Esophagus muscularis mucosa (tissue), 3 donors: Measurements from ENCODE around the gene PPL.
"Not testable (repeated sequence)": the region's sequence is repeated elsewhere in the genome, so short reads cannot be mapped to it uniquely, and the experiment has no call there.

Experiments
- CTCF ChIP-seq, 3 experiments: fragments of 200-600 bp in 2 of 3; fragments of 450-650 bp in 1 of 3; sonication (generic) in 2 of 3; IDR thresholded peaks; one replicate each; pipeline ENCODE4 v1.5.1; 2017 to 2019; ENCODE audit warnings: antibody characterized with exemption in 3 of 3, mild to moderate bottlenecking in 2 of 3, moderate library complexity in 1 of 3
- POLR2A ChIP-seq: fragments of 450-650 bp; IDR thresholded peaks from one replicate; pipeline ENCODE4 v1.6.1; 2017; ENCODE audit warnings: antibody characterized with exemption, moderate library complexity, mild to moderate bottlenecking, low read depth

DNA sequence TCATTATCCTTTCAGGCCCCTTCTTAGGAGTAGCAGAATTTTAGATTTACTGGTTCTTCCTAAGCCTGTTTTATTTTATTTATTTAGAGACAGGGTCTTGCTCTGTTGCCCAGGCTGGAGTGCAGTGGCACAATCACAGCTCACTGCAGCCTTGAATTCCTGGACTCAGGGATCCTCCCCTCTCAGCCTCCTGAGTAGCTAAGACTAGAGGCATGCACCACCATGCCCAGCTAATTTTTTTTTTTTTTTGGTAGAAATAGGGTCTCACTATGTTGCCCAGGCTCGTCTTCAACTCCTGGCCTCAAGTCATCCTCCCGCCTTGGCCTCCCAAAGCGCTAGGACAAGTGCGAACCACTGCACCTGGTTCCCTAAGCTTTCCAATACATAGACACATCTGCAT lies 7.3 kb downstream of the PPL start:
- not testable (repeated sequence) for TF ChIP-seq CTCF (IDR thresholded peaks at IDR 0.05); POLR2A
